Nephron progenitor cell (in vitro differentiated cells): ENCODE results near the gene SLC16A11.

Source experiments
- DNase-seq: peaks from one replicate; pipeline ENCODE4 v3.0.0; 2021
- H3K27ac Mint-ChIP-seq: 2 replicates; pipeline ENCODE4 v1.8.0; 2021; ENCODE audit warnings: mild to moderate bottlenecking, moderate library complexity, mixed read lengths
- H3K27me3 Mint-ChIP-seq: 2 replicates; pipeline ENCODE4 v1.8.0; 2021; ENCODE audit warnings: mild to moderate bottlenecking, low read depth, mixed read lengths; ENCODE audit not compliant: poor library complexity
- H3K36me3 Mint-ChIP-seq: 2 replicates; pipeline ENCODE4 v1.8.0; 2021; ENCODE audit warnings: low read depth, mixed read lengths
- H3K4me1 Mint-ChIP-seq: 2 replicates; pipeline ENCODE4 v1.8.0; 2021; ENCODE audit warnings: mixed read lengths
- H3K4me3 Mint-ChIP-seq: 2 replicates; pipeline ENCODE4 v1.8.0; 2021; ENCODE audit warnings: mild to moderate bottlenecking, moderate library complexity, mixed read lengths
- H3K9me3 Mint-ChIP-seq: 2 replicates; pipeline ENCODE4 v1.8.0; 2021; ENCODE audit warnings: mild to moderate bottlenecking, moderate library complexity, mixed read lengths
- CTCF ChIP-seq: fragments of 200-600 bp; sonication (generic); IDR thresholded peaks from 2 replicates; pipeline ENCODE4 v1.5.0; 2021; ENCODE audit warnings: antibody characterized with exemption

The SLC16A11 gene

GRCh38 chr17:7023576-7024401, 20.1 kb downstream of the SLC16A11 start:
- Mint-ChIP-seq H3K9me3 (no peaks in the 10 kb centered on the region), H3K27ac (no peak overlapping the region), H3K4me3 (peak overlapping the region; percentile 74), H3K4me1 (peaks cover 42% of the 10 kb centered on the region), H3K36me3 (no peaks in the 10 kb centered on the region), H3K27me3 (peaks cover 41% of the 10 kb centered on the region)
- DNase-seq, result peak; percentile 94
- no peak for TF ChIP-seq CTCF

GRCh38 chr17:7022781-7023571, 20.9 kb downstream of the SLC16A11 start, which contains the start of gene BCL6B:
TSS of gene BCL6B (plus strand) at chr17:7023050. CDS start at chr17:7023672, 622 bp downstream.
- Mint-ChIP-seq H3K36me3 (no peaks in the 10 kb centered on the region), H3K9me3 (no peaks in the 10 kb centered on the region), H3K4me3 (peak within 1 kb of the TSS; percentile 74), H3K4me1 (peaks cover 50% of the 10 kb centered on the region), H3K27me3 (peaks cover 41% of the 10 kb centered on the region), H3K27ac (no peak within 1 kb of the TSS)
- DNase-seq, result no peak
- no peak for TF ChIP-seq CTCF

GRCh38 chr17:7021993-7022778, 21.7 kb downstream of the SLC16A11 start:
- no peak overlapping the region for H3K27ac Mint-ChIP-seq
- peaks cover 41% of the 10 kb centered on the region for H3K27me3 Mint-ChIP-seq
- peak; percentile 91 for TF ChIP-seq CTCF
- peak; percentile 89 for DNase-seq
- H3K36me3 Mint-ChIP-seq, result no peaks in the 10 kb centered on the region
- H3K4me1 Mint-ChIP-seq, result peaks cover 58% of the 10 kb centered on the region
- H3K9me3 Mint-ChIP-seq, result no peaks in the 10 kb centered on the region
- H3K4me3 Mint-ChIP-seq, result peak overlapping the region; percentile 74

GRCh38 chr17:7020894-7021664, 22.8 kb downstream of the SLC16A11 start:
- H3K27ac Mint-ChIP-seq, result no peak overlapping the region
- no peak for DNase-seq
- peak overlapping the region; percentile 52 for H3K4me3 Mint-ChIP-seq
- peaks cover 39% of the 10 kb centered on the region for H3K27me3 Mint-ChIP-seq
- TF ChIP-seq CTCF, result no peak
- H3K36me3 Mint-ChIP-seq, result no peaks in the 10 kb centered on the region
- no peaks in the 10 kb centered on the region for H3K9me3 Mint-ChIP-seq
- H3K4me1 Mint-ChIP-seq, result peaks cover 69% of the 10 kb centered on the region

- Mint-ChIP-seq H3K27me3 (peaks cover 34% of the 10 kb centered on the region), H3K4me3 (peak overlapping the region; percentile 40), H3K9me3 (no peaks in the 10 kb centered on the region), H3K27ac (peak overlapping the region; percentile 36), H3K36me3 (no peaks in the 10 kb centered on the region), H3K4me1 (peaks cover 80% of the 10 kb centered on the region)
- DNase-seq, result peak; percentile 60
- TF ChIP-seq CTCF, result no peak
These were observed 23.9 kb downstream of the SLC16A11 start for GRCh38 chr17:7019839-7020519.
